Measurements from ENCODE around the gene PTPRQ.

Gene PTPRQ

GRCh38 chr12:80709811-80710726 is 266.0 kb downstream of the PTPRQ start:
- no peak overlapping the region for H2AFZ ChIP-seq (ENCODE audit: low read depth, low read length)
- H3K27me3 ChIP-seq (ENCODE audit: insufficient read depth, low read length, poor library complexity) = no peaks in the 10 kb centered on the region
- H3K79me2 ChIP-seq (ENCODE audit: insufficient read depth, low read length) = no peaks in the 10 kb centered on the region
- H3K4me1 ChIP-seq (ENCODE audit: insufficient read depth, low read length) = no peaks in the 10 kb centered on the region
- ATAC-seq (ENCODE audit: insufficient read depth, low read depth) (no peak), DNase-seq (no peak)
- H3K9me3 ChIP-seq (ENCODE audit: insufficient read depth, low read length, severe bottlenecking) = no peaks in the 10 kb centered on the region
- H3K9ac ChIP-seq (ENCODE audit: low read depth, low read length) = no peak overlapping the region
- H3K36me3 ChIP-seq (ENCODE audit: insufficient read depth, low read length) = no peaks in the 10 kb centered on the region
- H3K4me2 ChIP-seq (ENCODE audit: insufficient read depth, low read length) = no peak overlapping the region
- no peaks in the 10 kb centered on the region for H4K20me1 ChIP-seq (ENCODE audit: insufficient read depth, low read length)
- H3K27ac ChIP-seq (ENCODE audit: low read length) = no peak overlapping the region
- H3K4me3 ChIP-seq (ENCODE audit: low read depth in 1 of 2, low read length in 2 of 2) = no peak overlapping the region
- TF ChIP-seq EZH2 (IDR thresholded peaks at IDR 0.05; ENCODE audit: borderline replicate concordance, low read depth, low read length, severe bottlenecking) = no peak
- peak; percentile 41 for TF ChIP-seq CTCF (IDR thresholded peaks at IDR 0.05; ENCODE audit: borderline replicate concordance, extremely low read depth, low read length, poor library complexity, severe bottlenecking)

GRCh38 chr12:80710727-80711449 is 266.9 kb downstream of the PTPRQ start:
- Histone ChIP-seq H3K9me3 (ENCODE audit: insufficient read depth, low read length, severe bottlenecking) (no peaks in the 10 kb centered on the region), H3K9ac (ENCODE audit: low read depth, low read length) (no peak overlapping the region), H4K20me1 (ENCODE audit: insufficient read depth, low read length) (no peaks in the 10 kb centered on the region), H3K4me1 (ENCODE audit: insufficient read depth, low read length) (no peaks in the 10 kb centered on the region), H3K27me3 (ENCODE audit: insufficient read depth, low read length, poor library complexity) (no peaks in the 10 kb centered on the region), H3K4me3 (ENCODE audit: low read depth in 1 of 2, low read length in 2 of 2) (no peak overlapping the region), H2AFZ (ENCODE audit: low read depth, low read length) (no peak overlapping the region), H3K27ac (ENCODE audit: low read length) (no peak overlapping the region), H3K36me3 (ENCODE audit: insufficient read depth, low read length) (no peaks in the 10 kb centered on the region), H3K4me2 (ENCODE audit: insufficient read depth, low read length) (no peak overlapping the region), H3K79me2 (ENCODE audit: insufficient read depth, low read length) (no peaks in the 10 kb centered on the region)
- DNase-seq (no peak), ATAC-seq (ENCODE audit: insufficient read depth, low read depth) (no peak)
- no peak for TF ChIP-seq EZH2 (IDR thresholded peaks at IDR 0.05; ENCODE audit: borderline replicate concordance, low read depth, low read length, severe bottlenecking)
- TF ChIP-seq CTCF (IDR thresholded peaks at IDR 0.05; ENCODE audit: borderline replicate concordance, extremely low read depth, low read length, poor library complexity, severe bottlenecking) = no peak

- no peak overlapping the region for H3K4me3 ChIP-seq (ENCODE audit: low read depth in 1 of 2, low read length in 2 of 2)
- no peaks in the 10 kb centered on the region for H3K27me3 ChIP-seq (ENCODE audit: insufficient read depth, low read length, poor library complexity)
- no peak for DNase-seq
Measured at GRCh38 chr12:80711866-80712265, 267.8 kb downstream of the PTPRQ start.

More at GRCh38 chr12:80711866-80712265, 267.8 kb downstream of the PTPRQ start:
- H3K4me2 ChIP-seq (ENCODE audit: insufficient read depth, low read length) = no peak overlapping the region
- H3K9ac ChIP-seq (ENCODE audit: low read depth, low read length) = no peak overlapping the region
- no peak for TF ChIP-seq EZH2 (IDR thresholded peaks at IDR 0.05; ENCODE audit: borderline replicate concordance, low read depth, low read length, severe bottlenecking)
- no peak for TF ChIP-seq CTCF (IDR thresholded peaks at IDR 0.05; ENCODE audit: borderline replicate concordance, extremely low read depth, low read length, poor library complexity, severe bottlenecking)
- H3K36me3 ChIP-seq (ENCODE audit: insufficient read depth, low read length) = no peaks in the 10 kb centered on the region
- no peaks in the 10 kb centered on the region for H3K4me1 ChIP-seq (ENCODE audit: insufficient read depth, low read length)
- H3K79me2 ChIP-seq (ENCODE audit: insufficient read depth, low read length) = no peaks in the 10 kb centered on the region
- H3K27ac ChIP-seq (ENCODE audit: low read length) = no peak overlapping the region
- H2AFZ ChIP-seq (ENCODE audit: low read depth, low read length) = no peak overlapping the region
- no peaks in the 10 kb centered on the region for H3K9me3 ChIP-seq (ENCODE audit: insufficient read depth, low read length, severe bottlenecking)
- ATAC-seq (ENCODE audit: insufficient read depth, low read depth) = no peak
- H4K20me1 ChIP-seq (ENCODE audit: insufficient read depth, low read length) = no peaks in the 10 kb centered on the region

Measured in DND-41 (cell line).